Kidney (tissue), 14 donors: ENCODE data around the gene CD248. TPM values are rescaled to one million over a fixed set of nuclear protein-coding genes. Genes with fewer than 3 reads are reported as not detected.
A peak's percentile ranks its signal among the peaks of the same experiment; 100 is the strongest.

Experiments
- DNase-seq, 5 donors: peaks; one replicate each; pipeline ENCODE4 v3.0.0-alpha.2; 2013 to 2020
- FAIRE-seq: peaks from 2 replicates; lab custom pipeline; 2012; peaks lifted over from hg19 to GRCh38; lab: Jason Lieb, UNC
- H3K27ac ChIP-seq, 2 donors: one replicate each; pipeline ENCODE4 v1.7.0; 2013; ENCODE audit warnings: low read depth in 2 of 2, low read length in 2 of 2, inconsistent platforms in 1 of 2
- H3K27me3 ChIP-seq: one replicate; pipeline ENCODE4 v1.7.1; 2013; ENCODE audit warnings: low read length, inconsistent platforms; ENCODE audit not compliant: control insufficient read depth, insufficient read depth
- H3K36me3 ChIP-seq, 3 donors: one replicate each; pipeline versions ENCODE4 v1.7.0 to v1.7.1; 2013; ENCODE audit warnings: low read length in 3 of 3, control low read depth in 1 of 3, inconsistent platforms in 1 of 3; ENCODE audit not compliant: insufficient read depth in 3 of 3, control insufficient read depth in 2 of 3
- H3K4me1 ChIP-seq, 3 donors: one replicate each; pipeline versions ENCODE4 v1.7.0 to v1.7.1; 2013; ENCODE audit warnings: low read length in 3 of 3, inconsistent platforms in 1 of 3, low read depth in 1 of 3; ENCODE audit not compliant: control insufficient read depth in 2 of 3, insufficient read depth in 2 of 3
- H3K4me3 ChIP-seq, 3 donors: one replicate each; pipeline versions ENCODE4 v1.7.0 to v1.8.1; 2013; ENCODE audit warnings: low read length in 3 of 3, control low read depth in 1 of 3, inconsistent platforms in 1 of 3
- H3K9ac ChIP-seq, 3 donors: one replicate each; pipeline versions ENCODE4 v1.7.0 to v1.7.1; 2013; ENCODE audit warnings: low read length in 3 of 3, control low read depth in 1 of 3, inconsistent platforms in 1 of 3
- H3K9me3 ChIP-seq, 3 donors: one replicate each; pipeline versions ENCODE4 v1.7.0 to v1.7.1; 2013; ENCODE audit warnings: low read length in 3 of 3, control low read depth in 1 of 3, inconsistent platforms in 1 of 3; ENCODE audit not compliant: control insufficient read depth in 2 of 3, insufficient read depth in 1 of 3
- CTCF ChIP-seq: IDR thresholded peaks from 3 replicates; pipeline ENCODE4 v1.5.1; 2012; ENCODE audit warnings: mild to moderate bottlenecking, moderate library complexity, borderline replicate concordance; ENCODE audit not compliant: insufficient read depth; ENCODE audit errors: extremely low read depth
- intact Hi-C: fragments of 100-400 bp; cut with DNase I; formaldehyde crosslinking; loops from one replicate; pipeline ENCODE4 v1.11.1; 2022
- polyA plus RNA-seq: library from polyadenylated mRNA; stranded (reverse); fragments of 350-450 nt; fragmentation: Illumina TruSeq; extraction: RNeasy Lipid Tissue Mini Kit (QIAGEN cat#74804); gene quantifications from one replicate; pipeline ENCODE4 v1.2.3, GENCODE V29; 2014; ENCODE audit warnings: low read depth, low replicate concordance; ENCODE audit not compliant: insufficient read depth
- total RNA-seq: library from RNA; stranded (reverse); fragmentation: NEBNext Ultra II Directional; extraction: Animal tissue kit (Norgen Biotek cat#: 25700); gene quantifications from one replicate; pipeline ENCODE4 v1.2.1, GENCODE V29; 2021
- donor health status: control.
- donor health status: control.
- donor health status: control.
- donor health status: control.
- donor health status: control.
- donor health status: DM: yes; HTN: yes; CAD: no.
- donor health status: Normal renal cell carcinoma (clear cell type).

Gene CD248
- total and polyA plus RNA-seq, 2 donors from 2014 or later, result 14.8 to 22.9 TPM

GRCh38 chr11:66337103-66337899 lies 20.5 kb upstream of the CD248 start:
- Histone ChIP-seq H3K9ac (no peak overlapping the region), H3K9me3 (no peaks in the 10 kb centered on the region), H3K27me3 (no peaks in the 10 kb centered on the region), H3K4me1 (peaks cover 0 to 8% (median 2%) of the 10 kb centered on the region in 3 donors), H3K27ac (no peak overlapping the region), H3K36me3 (peaks cover 0 to 22% (median 20%) of the 10 kb centered on the region in 3 donors), H3K4me3 (no peak overlapping the region)
- DNase-seq, result peak in 2 of 5 donors; percentile 40 to 72
- FAIRE-seq, result no peak
- intact Hi-C loops, result no loop called here
- no peak for TF ChIP-seq CTCF

DNA sequence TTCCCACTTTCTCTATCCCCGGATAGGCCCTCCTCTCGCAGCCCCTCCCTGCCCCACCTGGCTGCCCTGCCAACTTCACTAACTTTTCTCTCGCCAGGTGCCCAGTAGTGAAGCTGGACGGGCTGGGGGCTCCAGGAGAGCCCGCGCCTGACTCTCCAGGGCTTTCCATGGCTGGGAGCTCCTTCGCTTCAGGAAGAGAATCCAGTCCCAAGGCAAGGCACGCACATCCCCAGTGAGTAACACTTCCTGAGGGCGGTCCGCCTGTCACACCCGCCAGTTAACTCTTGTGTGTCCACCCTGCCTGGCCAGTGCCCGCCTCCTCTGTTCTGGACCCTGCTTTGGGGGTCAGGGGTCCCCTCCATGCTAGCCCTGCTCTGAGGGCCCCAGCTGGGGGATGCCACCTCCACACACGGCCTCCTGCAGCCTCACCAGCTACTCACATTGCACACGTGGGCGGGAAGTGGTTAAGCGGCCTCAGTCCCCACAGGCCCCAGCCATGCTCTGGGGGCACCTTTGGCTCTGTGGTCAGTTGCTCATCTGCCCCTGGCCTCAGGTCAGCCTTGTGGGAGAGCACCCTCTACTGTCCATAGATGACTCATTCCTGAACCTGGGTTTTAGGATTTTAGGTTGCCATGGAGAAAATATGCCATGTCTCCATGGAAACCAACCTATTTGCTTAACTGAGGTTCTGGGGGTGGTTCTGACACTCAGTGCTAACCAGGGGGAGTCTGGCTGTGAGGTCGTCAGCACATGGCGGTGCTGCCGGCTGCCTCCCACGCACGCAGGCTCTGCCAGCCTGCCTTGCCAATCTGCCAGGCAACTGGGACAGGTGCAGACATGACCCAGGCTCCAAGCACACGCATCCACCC lies 19.6 kb upstream of the CD248 start, which contains the start of gene RIN1:
Gene RIN1, minus strand, starts transcription at position 201 of the 869 bp plus-strand sequence. Its CDS starts 32 bp downstream, at position 169.
- Histone ChIP-seq H3K27ac (peak within 1 kb of the TSS in 1 of 2 donors; percentile 80), H3K9ac (peak within 1 kb of the TSS in 2 of 3 donors; percentile 39 to 58), H3K27me3 (no peaks in the 10 kb centered on the region), H3K4me3 (peak within 1 kb of the TSS; percentile 30 to 61 (median 48)), H3K9me3 (no peaks in the 10 kb centered on the region), H3K36me3 (peaks cover 0 to 16% (median 15%) of the 10 kb centered on the region in 3 donors), H3K4me1 (peaks cover 0 to 8% (median 2%) of the 10 kb centered on the region in 3 donors)
- intact Hi-C loops, result no loop called here
- TF ChIP-seq CTCF, result peak; percentile 4
- DNase-seq (peak; percentile 45 to 91 (median 69)), FAIRE-seq (no peak)

GRCh38 chr11:66335531-66336233 lies 18.8 kb upstream of the CD248 start:
- Histone ChIP-seq H3K9me3 (no peaks in the 10 kb centered on the region), H3K9ac (peak overlapping the region in 2 of 3 donors; percentile 39 to 58), H3K4me1 (peaks cover 0 to 8% (median 2%) of the 10 kb centered on the region in 3 donors), H3K4me3 (peak overlapping the region; percentile 30 to 61 (median 48)), H3K27me3 (no peaks in the 10 kb centered on the region), H3K27ac (peak overlapping the region in 1 of 2 donors; percentile 80), H3K36me3 (peaks cover 0 to 9% (median 8%) of the 10 kb centered on the region in 3 donors)
- DNase-seq, result peak in 3 of 5 donors; percentile 40 to 82 (median 66)
- no peak for TF ChIP-seq CTCF
- FAIRE-seq, result no peak
- intact Hi-C loops, result no loop called here
